HL-60 (cell line): ENCODE data around the gene CFAP57.

Experiments
- CTCF ChIP-seq: IDR thresholded peaks from one replicate; pipeline ENCODE4 v1.5.1; 2011; ENCODE audit warnings: low read length, control low read depth, inconsistent platforms; ENCODE audit not compliant: insufficient read depth
- POLR2AphosphoS5 ChIP-seq: IDR thresholded peaks from 2 replicates; pipeline ENCODE4 v1.6.1; 2012; ENCODE audit warnings: low read depth
- REST ChIP-seq: IDR thresholded peaks from 2 replicates; pipeline ENCODE4 v1.6.1; 2012; ENCODE audit warnings: low read depth; ENCODE audit not compliant: insufficient replicate concordance

GRCh38 chr1:43258370-43258769 is 86.2 kb downstream of the CFAP57 start:
- TF ChIP-seq POLR2AphosphoS5 = no peak
- TF ChIP-seq CTCF = no peak
- TF ChIP-seq REST = no peak
